GM18505 (cell line): ENCODE results near the gene PDE1C.

Experiments used
- ATAC-seq: cut with Tn5 transposase; IDR thresholded peaks from one replicate; pipeline ENCODE4 v1.9.1; 2021; ENCODE audit not compliant: unreplicated experiment
- POLR2A ChIP-seq: IDR thresholded peaks from 4 replicates; pipeline ENCODE4 v1.6.1; 2011; ENCODE audit warnings: borderline replicate concordance; ENCODE audit not compliant: insufficient read depth, insufficient read length; ENCODE audit errors: extremely low read depth

Gene PDE1C

DNA sequence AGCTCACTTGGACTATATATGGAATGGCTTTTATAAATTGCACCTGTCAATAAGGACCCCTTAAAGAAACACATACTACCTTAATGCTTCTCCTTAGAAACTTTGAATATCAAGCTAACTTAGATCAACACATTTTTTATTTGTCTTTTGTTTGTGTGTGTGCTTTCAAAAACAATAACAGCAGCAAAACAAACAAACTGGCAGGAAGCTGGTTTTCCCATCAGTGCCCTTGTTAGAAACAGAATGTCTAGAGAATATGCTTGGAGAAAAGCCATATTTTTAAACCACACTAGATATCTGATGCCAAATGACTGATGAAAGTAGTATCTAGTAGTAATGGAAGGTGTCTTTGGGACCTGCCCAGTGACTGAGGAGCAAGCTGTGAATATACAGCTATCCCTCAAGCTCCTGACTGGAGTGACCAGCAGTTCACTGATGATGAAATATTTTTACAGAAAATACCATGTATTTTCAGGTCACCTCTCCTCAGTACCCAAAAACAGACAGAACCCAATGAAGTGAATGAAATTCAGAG, 1.0 kb downstream of the PDE1C start:
- no peak for TF ChIP-seq POLR2A
- ATAC-seq: no peak

DNA sequence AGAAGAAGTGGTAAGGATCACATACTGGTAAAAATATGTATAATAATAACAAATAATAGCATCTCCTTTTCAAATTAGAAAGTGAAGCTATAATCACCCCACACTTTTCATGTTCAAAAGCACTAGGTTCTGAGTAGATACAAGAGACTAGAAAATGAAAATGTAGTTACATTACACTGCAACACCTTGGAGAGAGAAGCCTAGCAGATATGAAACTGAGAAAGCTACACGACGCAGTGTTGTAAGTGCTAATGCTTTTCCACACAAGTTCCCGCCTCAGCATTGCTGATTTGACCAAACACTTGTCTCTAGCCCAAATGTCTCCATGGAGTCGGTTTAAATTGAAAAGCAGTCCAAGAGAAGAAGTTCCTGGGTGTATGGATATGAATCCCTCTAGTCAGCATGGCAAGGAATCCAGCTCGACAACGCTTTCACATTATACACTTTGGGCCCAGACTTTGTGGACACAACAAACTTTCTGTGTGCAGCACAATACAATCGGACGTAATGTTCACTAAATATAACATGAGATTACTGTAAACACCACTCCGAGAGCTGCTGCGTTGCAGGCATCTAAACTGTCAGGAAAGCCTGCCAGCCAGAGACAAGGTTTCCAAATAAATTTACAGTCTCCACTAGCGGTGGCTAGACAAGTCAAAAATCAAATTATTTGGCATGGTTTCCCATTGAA, 1.7 kb downstream of the PDE1C start:
- TF ChIP-seq POLR2A: no peak
- no peak for ATAC-seq

DNA sequence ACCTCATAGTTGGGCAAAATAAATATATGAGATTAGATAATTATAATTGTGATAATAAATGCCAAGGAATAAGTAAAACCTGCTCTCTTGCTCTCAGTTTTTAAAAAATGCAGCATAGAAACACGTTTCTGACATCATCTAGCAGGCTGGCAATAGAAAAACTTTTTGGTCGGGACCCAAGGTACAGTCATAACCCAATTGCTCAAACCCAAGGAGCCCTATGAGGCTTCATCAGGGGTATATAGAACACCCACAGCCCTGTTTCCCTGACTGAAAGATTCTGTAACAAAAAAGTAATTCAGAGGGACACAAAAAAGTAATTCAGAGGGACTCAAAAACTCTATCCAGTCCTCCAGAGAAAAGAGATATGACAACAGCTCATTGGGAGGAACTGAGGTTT, 3.8 kb downstream of the PDE1C start:
- TF ChIP-seq POLR2A: no peak
- ATAC-seq: no peak

DNA sequence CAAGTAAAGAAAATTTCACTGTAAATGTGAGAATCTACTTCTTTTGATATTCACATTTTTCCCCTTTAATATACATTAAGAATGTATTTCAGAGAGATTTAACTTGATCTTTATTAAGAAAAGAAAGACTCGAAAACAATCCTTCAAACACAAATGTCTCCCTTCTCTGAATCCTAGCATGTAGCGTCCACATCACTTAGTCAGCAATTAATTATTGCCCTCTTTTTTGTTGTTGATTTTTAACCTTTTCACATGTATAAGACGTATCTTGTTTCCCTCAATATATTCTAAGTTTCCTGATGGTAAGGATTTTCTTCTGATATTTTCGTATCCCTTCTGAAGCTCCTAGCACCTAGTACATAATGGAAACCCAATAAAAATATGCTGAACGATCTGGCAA, 6.6 kb downstream of the PDE1C start:
- no peak for ATAC-seq
- TF ChIP-seq POLR2A: no peak

DNA sequence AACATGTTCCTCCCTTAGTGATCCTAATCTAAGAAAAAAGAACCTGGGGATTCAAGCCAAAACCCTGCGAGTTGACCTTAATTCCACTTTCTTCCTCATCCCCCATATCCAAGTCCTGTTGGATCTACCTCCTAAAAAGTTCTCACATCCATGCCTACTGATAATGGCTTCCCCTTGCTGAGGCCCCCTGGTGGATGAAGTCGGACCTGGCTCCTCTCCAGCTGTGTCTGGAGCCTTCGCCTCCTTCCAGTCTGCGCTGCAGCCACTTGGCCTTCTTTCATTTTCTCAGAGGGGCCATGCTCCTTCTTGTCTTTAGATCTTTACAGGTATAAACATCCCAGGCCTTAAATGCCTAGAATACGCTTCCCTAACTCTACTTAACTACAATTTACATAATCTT, 8.1 kb downstream of the PDE1C start:
- TF ChIP-seq POLR2A: no peak
- no peak for ATAC-seq

DNA sequence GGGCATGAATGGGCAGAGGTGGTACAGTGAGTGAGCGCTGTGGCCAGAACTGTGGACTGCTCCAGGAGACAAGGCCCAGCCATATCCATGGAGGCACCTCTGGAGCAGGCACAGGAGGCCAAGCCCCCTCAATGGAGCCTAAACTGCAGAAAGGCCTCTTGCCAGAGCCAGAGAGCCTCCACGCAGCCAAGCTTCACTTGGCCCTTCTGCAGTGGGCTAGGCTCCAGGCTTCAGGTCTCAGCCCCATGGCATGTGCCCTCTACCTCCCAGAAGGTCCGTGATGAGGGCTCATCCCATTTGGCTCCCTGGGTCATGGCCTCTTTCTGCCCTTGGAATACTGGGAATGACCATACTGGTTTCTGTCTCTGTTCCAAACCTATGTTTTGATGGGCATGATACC, 8.9 kb downstream of the PDE1C start:
- ATAC-seq: no peak
- no peak for TF ChIP-seq POLR2A

DNA sequence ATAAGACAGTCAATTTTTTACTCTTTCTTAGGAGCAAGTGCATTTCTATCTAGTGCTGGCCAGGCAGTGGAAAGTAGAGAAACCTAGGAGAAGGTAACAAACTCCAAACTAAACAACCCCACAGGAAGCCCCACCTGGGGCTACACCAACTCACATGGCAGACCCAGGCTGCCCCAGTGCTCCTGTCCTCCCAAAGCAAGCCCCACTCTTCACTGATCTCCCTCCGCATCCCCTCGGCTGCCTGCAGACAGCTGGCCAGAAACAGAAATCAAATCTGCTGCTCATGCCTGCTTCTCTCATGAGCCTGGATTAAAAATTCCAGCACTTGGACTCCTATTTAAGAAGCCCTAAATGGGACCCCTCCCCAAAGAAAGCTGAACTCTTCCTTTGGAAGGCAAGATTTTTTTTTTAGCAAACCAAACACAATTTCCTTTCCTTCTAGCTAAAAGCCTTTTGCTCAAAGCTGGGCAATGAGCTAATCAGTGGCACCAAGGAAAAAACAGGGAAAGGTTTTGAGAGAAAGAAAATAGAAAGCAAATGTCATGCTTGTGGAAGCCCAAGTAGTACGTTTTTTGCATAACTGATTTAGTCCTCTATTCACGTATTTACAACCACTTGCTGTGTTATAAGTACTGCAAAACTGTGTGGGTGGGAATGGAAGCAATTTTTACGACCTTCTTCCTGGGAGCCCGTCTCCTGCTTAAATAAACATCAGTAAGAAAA, 10.8 kb downstream of the PDE1C start:
- ATAC-seq: no peak
- TF ChIP-seq POLR2A: no peak

DNA sequence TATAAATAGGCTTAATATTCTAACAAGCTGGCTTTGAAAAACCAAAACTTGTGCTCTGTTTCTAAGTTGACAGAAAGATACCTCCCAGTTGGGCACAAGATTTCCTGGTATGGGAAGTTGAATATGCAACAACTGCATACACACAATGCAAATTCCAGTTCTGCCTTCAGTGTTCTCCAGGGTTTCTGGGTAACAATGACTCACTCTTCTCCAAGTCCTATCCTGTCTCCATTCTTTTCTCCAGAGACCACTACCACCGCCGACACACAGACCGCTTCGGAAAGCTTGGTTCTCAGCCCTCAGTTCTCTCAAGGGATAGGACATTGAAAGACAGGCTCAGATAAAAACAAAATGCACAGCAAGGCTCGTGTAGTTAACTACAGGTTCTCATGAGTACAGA, 12.2 kb downstream of the PDE1C start:
- no peak for ATAC-seq
- no peak for TF ChIP-seq POLR2A

DNA sequence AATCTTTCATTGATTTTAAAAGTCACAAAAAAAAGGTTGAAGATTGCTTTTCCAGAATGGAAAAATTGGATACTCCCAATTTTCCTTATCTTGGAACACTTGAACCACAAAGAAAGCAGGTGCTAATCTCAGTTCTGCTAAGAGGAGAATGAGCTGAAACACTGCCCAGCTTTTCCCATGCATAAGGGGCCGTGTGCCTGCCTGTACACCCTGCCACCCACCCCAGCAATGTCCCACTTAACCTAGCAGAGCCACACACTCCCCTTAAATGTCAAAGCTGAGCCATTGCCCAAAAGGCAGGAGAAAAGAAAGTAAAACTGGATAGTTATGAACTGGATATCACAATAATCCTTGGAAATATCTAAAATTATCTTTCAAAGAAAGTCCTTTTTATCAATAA, 13.4 kb downstream of the PDE1C start:
- no peak for TF ChIP-seq POLR2A
- no peak for ATAC-seq

DNA sequence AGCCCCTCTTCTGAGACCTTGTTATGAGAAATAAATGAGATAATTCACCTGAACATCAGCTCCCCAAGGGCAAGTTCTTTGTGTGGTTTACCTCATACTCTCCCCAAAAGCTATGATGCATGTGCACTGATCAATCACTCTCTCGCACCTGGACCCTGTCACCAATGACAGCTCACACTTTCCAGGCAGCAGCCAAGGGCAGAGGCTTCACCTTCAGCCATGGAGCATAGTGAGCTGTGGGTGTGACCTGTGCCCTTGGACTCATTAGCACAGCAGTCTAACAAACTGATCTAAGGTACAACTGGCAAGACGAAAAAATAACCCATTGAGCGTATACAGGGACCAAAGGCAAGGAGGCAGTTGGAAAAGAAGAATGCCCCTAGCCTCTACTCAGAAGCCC, 17.0 kb downstream of the PDE1C start:
- no peak for ATAC-seq
- no peak for TF ChIP-seq POLR2A

DNA sequence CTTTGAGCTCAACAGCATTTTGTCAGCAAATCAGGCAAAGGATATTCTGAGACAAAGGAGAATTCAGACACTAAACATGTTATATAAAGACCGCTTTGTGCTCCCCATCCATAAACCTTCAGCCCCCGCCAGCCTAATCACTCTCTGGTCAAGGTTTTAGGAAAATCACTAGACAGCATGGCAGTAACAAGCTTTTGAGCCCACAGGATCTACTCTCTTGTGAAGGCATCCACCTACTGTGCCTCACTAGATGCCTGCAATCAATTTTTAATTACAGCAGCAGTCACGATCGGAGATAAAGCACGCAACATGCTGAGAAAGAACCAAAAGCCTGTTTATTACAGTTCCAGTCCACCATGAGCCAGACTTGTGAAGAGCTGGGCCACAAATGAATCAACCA, 19.1 kb downstream of the PDE1C start:
- TF ChIP-seq POLR2A: no peak
- ATAC-seq: no peak

DNA sequence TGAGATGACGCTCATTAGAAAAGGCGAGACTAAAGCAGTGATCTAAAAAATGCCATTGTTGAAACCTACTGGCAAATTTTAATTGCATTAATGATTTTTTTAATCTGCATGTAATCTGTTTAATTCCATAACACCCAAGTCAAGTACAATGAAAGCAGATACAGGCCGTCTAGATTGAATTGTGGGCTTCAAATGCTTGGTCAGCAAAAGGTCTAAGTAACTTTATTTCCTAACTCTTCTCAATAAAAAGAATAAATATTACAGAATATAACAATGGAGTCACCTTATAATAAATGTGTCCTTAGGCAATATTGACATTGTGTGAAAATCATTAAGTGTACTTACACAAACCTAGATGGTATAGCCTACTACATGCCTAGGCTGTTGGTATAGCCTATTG, 20.6 kb downstream of the PDE1C start:
- ATAC-seq: no peak
- no peak for TF ChIP-seq POLR2A

DNA sequence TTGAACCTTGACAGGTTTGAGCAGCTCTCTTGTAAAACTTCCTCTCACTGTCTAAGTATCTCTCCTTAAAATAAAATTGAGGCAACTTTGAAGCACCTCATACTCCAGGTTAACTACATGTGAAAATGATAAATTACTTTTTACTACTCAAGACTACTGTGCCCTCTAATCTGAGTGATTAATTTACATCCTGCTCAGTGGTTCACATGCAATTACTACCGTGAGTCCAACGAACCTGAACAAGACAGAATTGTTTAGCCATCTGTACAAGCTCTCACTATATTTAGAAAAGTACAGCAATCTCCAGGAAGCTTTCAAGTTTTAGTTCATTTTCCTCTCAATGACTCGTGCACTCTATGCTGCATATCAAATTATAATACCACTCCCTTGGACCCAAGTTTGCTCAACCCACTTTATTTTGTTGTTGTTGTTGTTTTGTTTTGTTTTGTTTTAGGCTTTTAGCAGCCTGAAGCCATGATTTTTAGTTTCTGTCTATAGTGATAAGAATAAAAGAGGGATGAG, 21.2 kb downstream of the PDE1C start:
- peak; percentile 89 for ATAC-seq
- TF ChIP-seq POLR2A: no peak

DNA sequence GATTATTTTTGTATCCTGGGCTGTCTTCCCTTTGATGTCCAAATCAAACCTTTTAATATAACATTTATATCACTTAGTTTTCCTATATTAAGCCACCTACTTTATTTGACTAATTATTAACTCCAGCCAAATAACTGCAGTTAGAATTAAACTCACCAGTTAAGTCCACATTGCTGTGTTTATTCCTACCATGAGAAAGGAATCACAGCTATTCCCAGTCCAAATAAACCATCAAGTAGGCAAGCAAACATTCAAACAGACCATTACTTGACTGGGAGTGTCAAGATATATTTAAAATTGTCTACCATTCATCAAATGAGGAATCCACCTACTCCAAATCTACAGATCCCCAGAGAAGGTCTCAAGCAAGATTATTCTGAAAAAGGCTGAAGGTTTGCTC, 22.4 kb downstream of the PDE1C start:
- ATAC-seq: no peak
- TF ChIP-seq POLR2A: no peak
